Measurements from ENCODE around the gene HPRT1. TPM values are rescaled to one million over a fixed set of nuclear protein-coding genes. Genes with fewer than 3 reads are reported as not detected.

HPRT1 gene
- total RNA-seq, 2 donors from 2014 or later, result 6.6 to 9.6 TPM

DNA sequence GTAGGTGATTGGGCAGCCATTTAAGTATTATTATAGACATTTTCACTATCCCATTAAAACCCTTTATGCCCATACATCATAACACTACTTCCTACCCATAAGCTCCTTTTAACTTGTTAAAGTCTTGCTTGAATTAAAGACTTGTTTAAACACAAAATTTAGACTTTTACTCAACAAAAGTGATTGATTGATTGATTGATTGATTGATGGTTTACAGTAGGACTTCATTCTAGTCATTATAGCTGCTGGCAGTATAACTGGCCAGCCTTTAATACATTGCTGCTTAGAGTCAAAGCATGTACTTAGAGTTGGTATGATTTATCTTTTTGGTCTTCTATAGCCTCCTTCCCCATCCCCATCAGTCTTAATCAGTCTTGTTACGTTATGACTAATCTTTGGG, 16.3 kb downstream of the HPRT1 start:
- no peak for DNase-seq (ENCODE audit: low spot score)
- Histone ChIP-seq H3K36me3 (no peaks in the 10 kb centered on the region), H3K9me3 (no peaks in the 10 kb centered on the region), H3K27ac (no peak overlapping the region), H3K4me1 (no peaks in the 10 kb centered on the region), H3K27me3 (no peaks in the 10 kb centered on the region), H3K4me3 (no peak overlapping the region)
- TF ChIP-seq, protein P1, sequence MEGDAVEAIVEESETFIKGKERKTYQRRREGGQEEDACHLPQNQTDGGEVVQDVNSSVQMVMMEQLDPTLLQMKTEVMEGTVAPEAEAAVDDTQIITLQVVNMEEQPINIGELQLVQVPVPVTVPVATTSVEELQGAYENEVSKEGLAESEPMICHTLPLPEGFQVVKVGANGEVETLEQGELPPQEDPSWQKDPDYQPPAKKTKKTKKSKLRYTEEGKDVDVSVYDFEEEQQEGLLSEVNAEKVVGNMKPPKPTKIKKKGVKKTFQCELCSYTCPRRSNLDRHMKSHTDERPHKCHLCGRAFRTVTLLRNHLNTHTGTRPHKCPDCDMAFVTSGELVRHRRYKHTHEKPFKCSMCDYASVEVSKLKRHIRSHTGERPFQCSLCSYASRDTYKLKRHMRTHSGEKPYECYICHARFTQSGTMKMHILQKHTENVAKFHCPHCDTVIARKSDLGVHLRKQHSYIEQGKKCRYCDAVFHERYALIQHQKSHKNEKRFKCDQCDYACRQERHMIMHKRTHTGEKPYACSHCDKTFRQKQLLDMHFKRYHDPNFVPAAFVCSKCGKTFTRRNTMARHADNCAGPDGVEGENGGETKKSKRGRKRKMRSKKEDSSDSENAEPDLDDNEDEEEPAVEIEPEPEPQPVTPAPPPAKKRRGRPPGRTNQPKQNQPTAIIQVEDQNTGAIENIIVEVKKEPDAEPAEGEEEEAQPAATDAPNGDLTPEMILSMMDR (IDR thresholded peaks at IDR 0.05), result no peak

DNA sequence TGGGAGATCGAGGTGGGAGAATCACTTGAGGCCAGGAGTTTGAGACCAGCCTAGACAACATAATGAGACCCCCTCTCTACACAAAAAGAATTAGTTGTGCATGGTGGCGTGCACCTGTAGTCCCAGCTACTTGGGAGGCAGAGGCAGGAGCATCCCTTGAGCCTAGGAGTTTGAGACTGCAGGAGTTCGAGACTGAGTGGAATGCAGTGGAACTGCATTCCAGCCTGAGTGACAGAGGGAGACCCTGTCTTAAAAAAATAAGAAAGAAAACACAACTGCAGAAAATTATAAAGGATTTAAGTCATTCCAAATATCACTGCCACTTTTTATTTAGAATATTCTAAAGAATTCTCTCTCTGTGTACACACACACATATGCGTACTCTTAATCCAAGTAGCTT, 18.4 kb downstream of the HPRT1 start:
- no peak overlapping the region for H3K27ac ChIP-seq
- H3K4me1 ChIP-seq, result no peaks in the 10 kb centered on the region
- TF ChIP-seq, protein P1 (IDR thresholded peaks at IDR 0.05), result no peak
- DNase-seq (ENCODE audit: low spot score), result no peak
- no peaks in the 10 kb centered on the region for H3K9me3 ChIP-seq
- H3K36me3 ChIP-seq, result no peaks in the 10 kb centered on the region
- H3K27me3 ChIP-seq, result no peaks in the 10 kb centered on the region
- H3K4me3 ChIP-seq, result no peak overlapping the region

DNA sequence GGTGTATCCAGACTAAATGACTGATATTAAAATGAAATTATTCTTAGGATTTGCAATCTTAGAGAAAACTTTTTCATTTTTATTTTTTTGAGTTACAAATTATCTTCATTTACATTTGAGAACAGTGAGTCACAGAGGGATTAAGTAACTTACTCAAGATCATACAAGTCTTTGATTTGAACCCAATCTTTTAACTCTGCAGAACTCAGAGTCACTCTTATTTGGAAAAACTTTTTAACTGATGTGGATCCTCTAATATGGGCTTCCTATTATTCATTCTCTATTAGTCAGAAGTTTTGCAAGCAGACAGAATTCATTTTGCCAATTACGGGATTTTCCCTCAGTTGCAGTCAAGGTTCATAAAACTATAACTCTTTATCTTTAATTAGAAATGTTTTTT, 20.1 kb downstream of the HPRT1 start:
- TF ChIP-seq, protein P1 (IDR thresholded peaks at IDR 0.05), result no peak
- no peaks in the 10 kb centered on the region for H3K36me3 ChIP-seq

DNA sequence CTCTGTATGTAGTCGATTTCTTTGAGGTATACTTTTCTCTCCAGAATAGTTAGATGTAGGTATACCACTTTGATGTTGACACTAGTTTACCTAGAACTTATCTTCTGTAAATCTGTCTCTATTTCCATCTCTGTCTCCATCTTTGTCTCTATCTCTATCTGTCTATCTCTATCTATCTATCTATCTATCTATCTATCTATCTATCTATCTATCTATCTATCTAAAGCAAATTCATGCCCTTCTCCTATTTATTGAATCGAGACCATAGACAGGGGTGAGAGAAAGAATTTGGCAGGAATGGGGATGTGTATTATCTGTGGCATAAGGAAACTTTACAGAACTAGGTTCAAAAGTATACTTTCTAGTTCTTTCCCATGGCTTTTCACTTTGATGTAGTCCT, 21.4 kb downstream of the HPRT1 start:
- no peaks in the 10 kb centered on the region for H3K9me3 ChIP-seq
- no peak overlapping the region for H3K4me3 ChIP-seq
- H3K4me1 ChIP-seq, result no peaks in the 10 kb centered on the region
- DNase-seq (ENCODE audit: low spot score), result no peak
- H3K27ac ChIP-seq, result no peak overlapping the region
- no peaks in the 10 kb centered on the region for H3K36me3 ChIP-seq
- no peaks in the 10 kb centered on the region for H3K27me3 ChIP-seq
- TF ChIP-seq, protein P1 (IDR thresholded peaks at IDR 0.05), result no peak

More for the DNA sequence above, 20.1 kb downstream of the HPRT1 start:
- H3K27me3 ChIP-seq, result no peaks in the 10 kb centered on the region
- no peak overlapping the region for H3K4me3 ChIP-seq
- DNase-seq (ENCODE audit: low spot score), result no peak
- no peaks in the 10 kb centered on the region for H3K4me1 ChIP-seq
- H3K9me3 ChIP-seq, result no peaks in the 10 kb centered on the region
- H3K27ac ChIP-seq, result no peak overlapping the region

DNA sequence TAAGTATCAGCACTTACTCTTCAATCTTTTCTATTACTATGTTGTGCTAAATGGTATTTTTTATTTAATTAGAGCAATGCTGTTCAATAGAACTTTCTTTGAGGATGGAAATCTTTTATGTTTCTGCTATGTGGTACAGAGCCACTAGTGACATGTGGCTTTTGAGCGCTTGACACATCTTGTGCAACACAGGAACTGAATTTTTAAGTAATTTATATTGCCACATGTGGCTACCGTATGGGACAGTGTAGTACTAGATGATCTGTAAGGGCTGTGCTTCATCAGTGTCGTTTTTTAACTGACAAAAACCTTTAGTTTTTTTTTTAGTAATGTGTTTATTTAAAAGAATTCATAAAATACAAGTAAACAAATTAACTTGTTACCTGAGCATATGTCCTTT, 22.4 kb downstream of the HPRT1 start:
- Histone ChIP-seq H3K4me1 (no peaks in the 10 kb centered on the region), H3K9me3 (no peaks in the 10 kb centered on the region), H3K27ac (no peak overlapping the region), H3K27me3 (no peaks in the 10 kb centered on the region), H3K4me3 (no peak overlapping the region), H3K36me3 (no peaks in the 10 kb centered on the region)
- no peak for DNase-seq (ENCODE audit: low spot score)
- TF ChIP-seq, protein P1 (IDR thresholded peaks at IDR 0.05), result no peak

DNA sequence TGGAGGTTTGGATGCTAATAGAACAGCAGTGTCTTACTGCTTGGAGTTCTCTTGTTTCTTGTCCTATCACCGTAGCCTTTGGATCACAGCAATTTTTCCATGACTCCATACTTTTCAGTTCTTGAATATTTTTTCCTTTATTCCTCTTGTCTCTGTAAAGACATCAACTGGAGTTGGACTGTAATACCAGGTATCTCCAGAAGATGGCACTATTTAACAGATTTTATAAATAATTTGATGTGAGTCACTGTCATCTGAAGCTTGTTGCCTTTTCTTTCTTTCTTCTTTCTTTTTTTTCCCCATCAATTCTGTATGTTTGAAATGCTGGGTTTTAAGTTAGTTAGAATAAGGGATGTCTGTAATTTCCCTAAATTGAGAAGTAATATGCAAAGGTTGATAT, 24.1 kb downstream of the HPRT1 start:
- Histone ChIP-seq H3K27ac (no peak overlapping the region), H3K36me3 (no peaks in the 10 kb centered on the region), H3K4me3 (no peak overlapping the region), H3K9me3 (no peaks in the 10 kb centered on the region), H3K4me1 (no peaks in the 10 kb centered on the region), H3K27me3 (no peaks in the 10 kb centered on the region)
- no peak for DNase-seq (ENCODE audit: low spot score)
- TF ChIP-seq, protein P1 (IDR thresholded peaks at IDR 0.05), result peak; percentile 36 to 74
